Esophagus muscularis mucosa (tissue), 4 donors: ENCODE results near the gene NEK5.

Experiments used
- CTCF ChIP-seq, 3 experiments: fragments of 200-600 bp in 2 of 3; fragments of 450-650 bp in 1 of 3; sonication (generic) in 2 of 3; IDR thresholded peaks; one replicate each; pipeline ENCODE4 v1.5.1; 2017 to 2019; ENCODE audit warnings: antibody characterized with exemption in 3 of 3, mild to moderate bottlenecking in 2 of 3, moderate library complexity in 1 of 3
- EP300 ChIP-seq: sonication (generic); formaldehyde crosslinking; IDR thresholded peaks from one replicate; pipeline ENCODE4 v1.6.1; 2017; ENCODE audit warnings: antibody characterized with exemption
- POLR2AphosphoS5 ChIP-seq, 2 donors: sonication (generic); formaldehyde crosslinking; IDR thresholded peaks; one replicate each; pipeline ENCODE4 v1.6.1; 2017; ENCODE audit warnings: antibody characterized with exemption in 2 of 2

DNA sequence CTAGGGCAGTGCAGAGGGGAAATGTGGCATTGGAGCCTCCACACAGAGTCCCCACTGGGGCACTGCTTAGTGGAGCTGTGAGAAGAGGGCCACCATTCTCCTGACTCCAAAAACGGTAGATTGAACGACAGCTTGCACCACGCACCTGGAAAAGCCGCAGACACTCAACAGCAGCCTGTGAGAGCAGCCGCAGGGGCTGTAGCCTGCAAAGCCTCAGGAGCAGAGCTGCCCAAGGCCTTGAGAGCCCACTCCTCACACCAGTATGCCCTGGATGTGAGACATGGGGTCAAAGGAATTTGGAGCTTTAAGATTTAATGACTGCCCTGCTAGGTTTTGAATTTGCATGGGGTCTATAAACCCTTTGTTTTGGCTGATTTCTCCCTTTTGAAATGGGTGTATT, 31.7 kb downstream of the NEK5 start:
- TF ChIP-seq CTCF (IDR thresholded peaks at IDR 0.05) (no peak), EP300 (no peak), POLR2AphosphoS5 (IDR thresholded peaks at IDR 0.05) (no peak)
